ENCODE results near the gene TRHDE.

GRCh38 chr12:72485017-72485701 is 213.0 kb downstream of the TRHDE start:
- no peak for TF ChIP-seq EZH2phosphoT487 (IDR thresholded peaks at IDR 0.05; ENCODE audit: low read depth)
- TF ChIP-seq CTCF (IDR thresholded peaks at IDR 0.05; ENCODE audit: low read depth, low read length): no peak
